Endothelial cell of umbilical vein (primary cell): ENCODE results near the gene KLF5. TPM values are rescaled to one million over a fixed set of nuclear protein-coding genes. Genes with fewer than 3 reads are reported as not detected.

ENCODE experiments used
- BruUV-seq: library from RNA; stranded (reverse); fragments of 400-500 nt; replicated peaks from 2 replicates; lab custom pipeline; 2021; lab: Mats Ljungman, UMichigan
- CTCF ChIA-PET: fragments of 300-600, 350-600 bp; sonication (Branson Sonifier 250); formaldehyde crosslinking; loops from one replicate; lab custom pipeline; 2021; ENCODE audit warnings: antibody characterized with exemption, inconsistent platforms; lab: Charles Lee
- POLR2A ChIA-PET: fragments of 300-600, 350-600 bp; sonication (Branson Sonifier 250); formaldehyde crosslinking; loops from one replicate; lab custom pipeline; 2021; ENCODE audit warnings: antibody characterized with exemption, inconsistent platforms; lab: Charles Lee
- DNase-seq: peaks from one replicate; pipeline ENCODE4 v3.0.0-alpha.2; 2011; ENCODE audit warnings: low read depth, low spot score
- FAIRE-seq: peaks from 2 replicates; lab custom pipeline; 2011; peaks lifted over from hg19 to GRCh38; lab: Jason Lieb, UNC
- H2AFZ ChIP-seq: 2 replicates; pipeline ENCODE4 v1.6.0; 2012; ENCODE audit warnings: low read depth, low read length, control low read depth, inconsistent platforms
- H3K27ac ChIP-seq: 2 replicates; pipeline ENCODE4 v1.5.1; 2011; ENCODE audit warnings: low read depth, mild to moderate bottlenecking, control low read depth, low read length, moderate library complexity; ENCODE audit not compliant: insufficient read depth
- H3K27me3 ChIP-seq, 2 experiments: 2 replicates each; pipeline versions ENCODE4 v1.6.0 to v1.6.1; 2011; ENCODE audit warnings: low read length in 2 of 2, mixed read lengths in 1 of 2; ENCODE audit not compliant: control insufficient read depth in 2 of 2, insufficient read depth in 2 of 2
- H3K36me3 ChIP-seq, 2 experiments: 2 replicates in 1 of 2; 3 replicates in 1 of 2; pipeline ENCODE4 v1.5.1; 2011; ENCODE audit warnings: low read length in 2 of 2, mild to moderate bottlenecking in 1 of 2, moderate library complexity in 1 of 2; ENCODE audit not compliant: control insufficient read depth in 2 of 2, insufficient read depth in 2 of 2; ENCODE audit errors: extremely low read depth in 1 of 2
- H3K4me1 ChIP-seq: 3 replicates; pipeline ENCODE4 v1.5.1; 2011; ENCODE audit warnings: mild to moderate bottlenecking, low read length; ENCODE audit not compliant: control insufficient read depth, insufficient read depth; ENCODE audit errors: extremely low read depth
- H3K4me2 ChIP-seq: 2 replicates; pipeline ENCODE4 v1.6.1; 2011; ENCODE audit warnings: low read length, control low read depth, mixed read lengths; ENCODE audit not compliant: insufficient read depth
- H3K4me3 ChIP-seq, 3 experiments: fragments of 200-600 bp in 1 of 3; sonication (generic), shearing (Covaris generic) in 1 of 3; replicated peaks in 1 of 3; 2 replicates each; pipeline ENCODE4 v1.5.1; 2011 to 2016; ENCODE audit warnings: control low read depth in 3 of 3, low read length in 3 of 3, mild to moderate bottlenecking in 2 of 3, inconsistent platforms in 1 of 3, low read depth in 1 of 3, moderate library complexity in 1 of 3; ENCODE audit not compliant: insufficient read depth in 1 of 3
- H3K79me2 ChIP-seq: 2 replicates; pipeline ENCODE4 v1.6.0; 2012; ENCODE audit warnings: low read length, inconsistent platforms; ENCODE audit not compliant: control insufficient read depth, insufficient read depth
- H3K9ac ChIP-seq: replicated peaks from 2 replicates; pipeline ENCODE3; 2011; ENCODE audit warnings: low read length, control low read depth; ENCODE audit not compliant: insufficient read depth; ENCODE audit errors: extremely low read depth
- H3K9me1 ChIP-seq: replicated peaks from 3 replicates; pipeline ENCODE4 v1.6.0; 2011; ENCODE audit warnings: mild to moderate bottlenecking, low read length; ENCODE audit not compliant: control insufficient read depth, insufficient read depth; ENCODE audit errors: extremely low read depth
- H3K9me3 ChIP-seq: replicated peaks from 2 replicates; pipeline ENCODE4 v1.5.1; 2012; ENCODE audit warnings: low read length, inconsistent platforms; ENCODE audit not compliant: control insufficient read depth, insufficient read depth
- H4K20me1 ChIP-seq: replicated peaks from 2 replicates; pipeline ENCODE3; 2011; ENCODE audit warnings: mild to moderate bottlenecking, low read length; ENCODE audit not compliant: control insufficient read depth, insufficient read depth; ENCODE audit errors: extremely low read depth
- EZH2 ChIP-seq: IDR thresholded peaks from 2 replicates; pipeline ENCODE4 v1.6.1; 2012; ENCODE audit warnings: borderline replicate concordance, low read depth, mild to moderate bottlenecking, moderate library complexity, low read length, inconsistent platforms; ENCODE audit not compliant: severe bottlenecking
- FOS ChIP-seq: IDR thresholded peaks from 2 replicates; pipeline ENCODE4 v1.6.1; 2011; ENCODE audit warnings: mild to moderate bottlenecking, low read length, moderate library complexity, borderline replicate concordance; ENCODE audit not compliant: insufficient read depth
- GATA2 ChIP-seq: IDR thresholded peaks from 2 replicates; pipeline ENCODE4 v1.7.0; 2011; ENCODE audit warnings: low read depth, mild to moderate bottlenecking, moderate library complexity, mixed read lengths, low read length; ENCODE audit not compliant: insufficient read length, insufficient read depth
- JUN ChIP-seq: IDR thresholded peaks from 2 replicates; pipeline ENCODE4 v1.6.1; 2011; ENCODE audit warnings: borderline replicate concordance, low read depth; ENCODE audit not compliant: insufficient read length, insufficient read depth
- MYC ChIP-seq: IDR thresholded peaks from one replicate; pipeline ENCODE4 v1.6.1; 2011; ENCODE audit warnings: mild to moderate bottlenecking, low read depth, low read length
- POLR2A ChIP-seq: IDR thresholded peaks from 2 replicates; pipeline ENCODE4 v1.6.1; 2012; ENCODE audit warnings: low read depth, mild to moderate bottlenecking, control low read depth, low read length
- POLR2AphosphoS5 ChIP-seq: IDR thresholded peaks from 2 replicates; pipeline ENCODE4 v1.6.1; 2012; ENCODE audit warnings: low read depth, mild to moderate bottlenecking, control low read depth, low read length, moderate library complexity; ENCODE audit not compliant: insufficient read depth
- dilution Hi-C: fragments of 300-500 bp; cut with MboI; formaldehyde crosslinking; loops from one replicate; pipeline ENCODE4 v1.15.0; 2019; ENCODE audit warnings: low sequenced_read_pairs; ENCODE audit not compliant: extremely low pct_ligation_motif_present
- intact Hi-C: fragments of 100-400 bp; cut with micrococcal nuclease; formaldehyde crosslinking; loops from one replicate; pipeline ENCODE4 v1.10.0; 2022
- polyA plus RNA-seq, 4 experiments: library from polyadenylated mRNA; depleted of rRNA in 3 of 4; stranded (reverse) in 3 of 4; unstranded in 1 of 4; fragments of >200 nt; gene quantifications; 2 replicates each; pipeline versions ENCODE4 v1.2.1 to v1.2.3, GENCODE V29; 2011 to 2012; ENCODE audit warnings: missing spikeins in 1 of 4
- total RNA-seq: library from RNA; stranded (reverse); gene quantifications from 2 replicates; pipeline ENCODE4 v1.2.3, GENCODE V29; 2021
- TF ChIP-seq, protein P1 (sequence below): IDR thresholded peaks from 2 replicates; pipeline ENCODE4 v1.6.1; 2011; ENCODE audit not compliant: insufficient read depth, insufficient read length
- TF ChIP-seq, protein P2 (sequence below), 2 donors: IDR thresholded peaks; 1 replicate in 1 of 2; 2 replicates in 1 of 2; pipeline ENCODE4 v1.5.1; 2011; ENCODE audit warnings: low read length in 2 of 2, mild to moderate bottlenecking in 2 of 2, moderate library complexity in 2 of 2, control low read depth in 1 of 2, inconsistent platforms in 1 of 2, low read depth in 1 of 2; ENCODE audit not compliant: insufficient read depth in 1 of 2; ENCODE audit errors: extremely low read depth in 1 of 2

KLF5 gene
- total and polyA plus RNA-seq, 2 donors (not counting 3 experiments of a cell fraction or from before 2014, with no cell fraction given) = 1.7 to 4.0 TPM

DNA sequence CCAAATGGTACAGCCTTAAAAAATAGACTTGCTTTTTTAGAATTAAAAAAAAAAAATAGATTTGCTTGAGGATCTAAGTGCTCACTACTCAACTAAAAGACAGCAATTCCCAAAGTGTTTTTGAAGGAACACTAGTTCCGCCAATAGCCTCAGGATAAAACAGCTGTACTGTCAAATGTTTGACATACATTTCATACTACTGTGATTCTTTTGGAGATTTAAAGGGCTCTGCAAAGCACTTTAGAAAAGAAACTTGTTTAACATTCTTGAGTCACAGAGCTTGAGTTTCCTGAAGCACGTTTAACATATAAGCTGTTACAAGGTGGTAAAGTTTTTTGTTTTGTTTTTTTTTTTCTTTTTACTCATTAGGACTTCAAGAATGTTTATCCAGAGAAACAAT is 23.1 kb upstream of the KLF5 start:
- no peak overlapping the region for H3K9ac ChIP-seq
- no peaks in the 10 kb centered on the region for H3K27me3 ChIP-seq
- intact Hi-C loops = no loop called here
- no peak overlapping the region for H3K4me3 ChIP-seq
- H3K4me1 ChIP-seq = peaks cover 4% of the 10 kb centered on the region
- no TSS peak for BruUV-seq
- DNase-seq = no peak
- H3K36me3 ChIP-seq = no peaks in the 10 kb centered on the region
- H2AFZ ChIP-seq = no peak overlapping the region
- H3K9me3 ChIP-seq = no peaks in the 10 kb centered on the region
- ChIA-PET POLR2A (no interaction called here), CTCF (interaction anchor here (1.2 to 2.0 kb wide), 2 partner anchors 9 to 21 kb away, joined by 3 to 6 read pairs; no protein-coding TSS in a partner anchor)
- FAIRE-seq = no peak
- no peak overlapping the region for H3K4me2 ChIP-seq
- H3K9me1 ChIP-seq = no peaks in the 10 kb centered on the region
- H3K79me2 ChIP-seq = no peaks in the 10 kb centered on the region
- H3K27ac ChIP-seq = no peak overlapping the region
- no peaks in the 10 kb centered on the region for H4K20me1 ChIP-seq
- dilution Hi-C loops = no loop called here
- TF ChIP-seq FOS (no peak), EZH2 (no peak), POLR2A (no peak), MYC (no peak), POLR2AphosphoS5 (no peak), GATA2 (no peak), JUN (no peak)
- TF ChIP-seq, protein P1, sequence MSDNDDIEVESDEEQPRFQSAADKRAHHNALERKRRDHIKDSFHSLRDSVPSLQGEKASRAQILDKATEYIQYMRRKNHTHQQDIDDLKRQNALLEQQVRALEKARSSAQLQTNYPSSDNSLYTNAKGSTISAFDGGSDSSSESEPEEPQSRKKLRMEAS = no peak
- TF ChIP-seq, protein P2, sequence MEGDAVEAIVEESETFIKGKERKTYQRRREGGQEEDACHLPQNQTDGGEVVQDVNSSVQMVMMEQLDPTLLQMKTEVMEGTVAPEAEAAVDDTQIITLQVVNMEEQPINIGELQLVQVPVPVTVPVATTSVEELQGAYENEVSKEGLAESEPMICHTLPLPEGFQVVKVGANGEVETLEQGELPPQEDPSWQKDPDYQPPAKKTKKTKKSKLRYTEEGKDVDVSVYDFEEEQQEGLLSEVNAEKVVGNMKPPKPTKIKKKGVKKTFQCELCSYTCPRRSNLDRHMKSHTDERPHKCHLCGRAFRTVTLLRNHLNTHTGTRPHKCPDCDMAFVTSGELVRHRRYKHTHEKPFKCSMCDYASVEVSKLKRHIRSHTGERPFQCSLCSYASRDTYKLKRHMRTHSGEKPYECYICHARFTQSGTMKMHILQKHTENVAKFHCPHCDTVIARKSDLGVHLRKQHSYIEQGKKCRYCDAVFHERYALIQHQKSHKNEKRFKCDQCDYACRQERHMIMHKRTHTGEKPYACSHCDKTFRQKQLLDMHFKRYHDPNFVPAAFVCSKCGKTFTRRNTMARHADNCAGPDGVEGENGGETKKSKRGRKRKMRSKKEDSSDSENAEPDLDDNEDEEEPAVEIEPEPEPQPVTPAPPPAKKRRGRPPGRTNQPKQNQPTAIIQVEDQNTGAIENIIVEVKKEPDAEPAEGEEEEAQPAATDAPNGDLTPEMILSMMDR (IDR thresholded peaks at IDR 0.05; ENCODE audit: extremely low read depth in 1 of 2, insufficient read depth in 1 of 2, low read depth in 1 of 2, low read length in 2 of 2) = no peak
